Gastrocnemius medialis (tissue), 4 donors: ENCODE data around the gene NUDC. TPM values are rescaled to one million over a fixed set of nuclear protein-coding genes. Genes with fewer than 3 reads are reported as not detected.

Source experiments
- ATAC-seq, 2 donors: fragments of 150-250 bp; one replicate each; pipeline ENCODE4 v1.9.1; 2016
- DNase-seq, 2 donors: peaks; one replicate each; pipeline ENCODE4 v3.0.0-alpha.2; 2019
- H3K27ac ChIP-seq, 4 donors: fragments of 200-600 bp; sonication (generic); 1 replicate in 1 of 4; 2 replicates in 3 of 4; pipeline ENCODE4 v1.5.1; 2016 to 2018; ENCODE audit warnings: mild to moderate bottlenecking in 2 of 4, moderate library complexity in 1 of 4
- H3K27me3 ChIP-seq, 3 donors: fragments of 200-600 bp; sonication (generic) in 2 of 3; 1 replicate in 1 of 3; 2 replicates in 2 of 3; pipeline versions ENCODE4 v1.5.1 to v1.6.0; 2016 to 2019; ENCODE audit warnings: mild to moderate bottlenecking in 1 of 3, moderate library complexity in 1 of 3
- H3K36me3 ChIP-seq, 2 donors: fragments of 200-600 bp; sonication (generic) in 1 of 2; one replicate each; pipeline ENCODE4 v1.5.1; 2017 to 2018
- H3K4me1 ChIP-seq, 2 donors: fragments of 200-600 bp; sonication (generic) in 1 of 2; one replicate each; pipeline ENCODE4 v1.5.1; 2016 to 2017; ENCODE audit warnings: mild to moderate bottlenecking in 2 of 2
- H3K4me3 ChIP-seq, 4 donors: fragments of 200-600 bp; sonication (generic) in 3 of 4; 1 replicate in 1 of 4; 2 replicates in 3 of 4; pipeline ENCODE4 v1.5.1; 2016 to 2019; ENCODE audit warnings: mild to moderate bottlenecking in 2 of 4
- H3K9me3 ChIP-seq, 3 donors: fragments of 200-600 bp; sonication (generic) in 2 of 3; 1 replicate in 1 of 3; 2 replicates in 2 of 3; pipeline ENCODE4 v1.5.1; 2016 to 2019
- POLR2A ChIP-seq, 2 donors: fragments of 450-650 bp; IDR thresholded peaks; one replicate each; pipeline ENCODE4 v1.6.1; 2017; ENCODE audit warnings: antibody characterized with exemption in 2 of 2, mild to moderate bottlenecking in 2 of 2, moderate library complexity in 2 of 2
- in situ Hi-C, 4 donors: fragments of 200-750 bp; cut with MboI; loops; one replicate each; pipeline versions ENCODE4 v1.15.0 to v1.8.0; 2017; ENCODE audit warnings: low sequenced_read_pairs in 4 of 4
- intact Hi-C: fragments of 100-400 bp; cut with DNase I; formaldehyde crosslinking; loops from one replicate; pipeline ENCODE4 v1.15.1; 2023; ENCODE audit warnings: low total_unique reads
- total RNA-seq, 4 donors: library from RNA; depleted of rRNA; stranded (reverse); fragments of >200 nt; gene quantifications; one replicate each; pipeline versions ENCODE4 v1.1.0 to v1.2.3, GENCODE V29; 2016
- TF ChIP-seq, protein P1 (sequence below), 5 experiments: fragments of 450-650 bp in 3 of 5; fragments of 200-600 bp in 2 of 5; sonication (generic) in 2 of 5; IDR thresholded peaks in 4 of 5; conservative IDR thresholded peaks in 1 of 5; 1 replicate in 4 of 5; 2 replicates in 1 of 5; pipeline ENCODE4 v1.5.1; 2016 to 2019; ENCODE audit warnings: antibody characterized with exemption in 5 of 5, mild to moderate bottlenecking in 3 of 5, moderate library complexity in 3 of 5

Gene NUDC
- total RNA-seq, 4 donors from 2014 or later, result 39.9 to 83.5 (median 70.6) TPM

DNA sequence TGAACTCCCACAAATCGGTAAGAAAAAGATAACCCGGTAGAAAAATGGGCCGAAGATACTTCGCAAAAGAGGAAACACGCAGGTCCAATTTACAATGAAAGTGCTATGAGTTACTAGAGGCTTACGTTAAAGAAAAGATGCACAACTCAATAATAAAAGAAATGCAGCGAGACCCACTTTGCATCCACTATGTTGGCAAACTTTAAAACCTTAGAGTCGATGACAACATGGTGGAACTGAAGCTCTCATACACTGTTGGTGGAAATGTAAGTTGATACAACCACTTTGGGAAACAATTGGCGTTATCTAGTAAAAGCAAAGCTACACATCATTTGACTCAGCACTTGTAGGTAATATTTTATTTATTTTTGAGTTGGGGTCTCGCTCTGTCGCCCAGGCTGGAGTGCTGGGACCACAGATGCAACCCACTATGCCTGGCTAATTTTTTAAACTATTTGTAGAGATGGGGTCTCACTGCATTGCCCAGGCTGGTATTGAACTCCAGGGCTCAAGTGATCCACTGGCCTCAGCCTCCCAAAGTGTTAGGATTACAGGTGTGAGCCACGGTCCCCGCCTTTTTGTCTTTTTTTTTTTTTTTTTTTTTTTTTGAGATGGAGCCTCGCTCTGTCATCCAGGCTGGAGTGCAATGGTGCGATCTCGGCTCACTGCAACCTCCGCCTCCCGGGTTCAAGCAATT, 20.6 kb upstream of the NUDC start:
- intact Hi-C loops (no loop called here), in situ Hi-C loops (no loop called here)
- ATAC-seq (no peak), DNase-seq (no peak)
- Histone ChIP-seq H3K27me3 (no peaks in the 10 kb centered on the region), H3K4me1 (peaks cover 20% of the 10 kb centered on the region in 2 donors), H3K27ac (peak overlapping the region; percentile 85 to 90 (median 88)), H3K9me3 (no peaks in the 10 kb centered on the region), H3K4me3 (peak overlapping the region; percentile 80 to 98 (median 87)), H3K36me3 (peaks cover 0 to 18% of the 10 kb centered on the region in 2 donors)
- no peak for TF ChIP-seq POLR2A (IDR thresholded peaks at IDR 0.05)
- TF ChIP-seq, protein P1, sequence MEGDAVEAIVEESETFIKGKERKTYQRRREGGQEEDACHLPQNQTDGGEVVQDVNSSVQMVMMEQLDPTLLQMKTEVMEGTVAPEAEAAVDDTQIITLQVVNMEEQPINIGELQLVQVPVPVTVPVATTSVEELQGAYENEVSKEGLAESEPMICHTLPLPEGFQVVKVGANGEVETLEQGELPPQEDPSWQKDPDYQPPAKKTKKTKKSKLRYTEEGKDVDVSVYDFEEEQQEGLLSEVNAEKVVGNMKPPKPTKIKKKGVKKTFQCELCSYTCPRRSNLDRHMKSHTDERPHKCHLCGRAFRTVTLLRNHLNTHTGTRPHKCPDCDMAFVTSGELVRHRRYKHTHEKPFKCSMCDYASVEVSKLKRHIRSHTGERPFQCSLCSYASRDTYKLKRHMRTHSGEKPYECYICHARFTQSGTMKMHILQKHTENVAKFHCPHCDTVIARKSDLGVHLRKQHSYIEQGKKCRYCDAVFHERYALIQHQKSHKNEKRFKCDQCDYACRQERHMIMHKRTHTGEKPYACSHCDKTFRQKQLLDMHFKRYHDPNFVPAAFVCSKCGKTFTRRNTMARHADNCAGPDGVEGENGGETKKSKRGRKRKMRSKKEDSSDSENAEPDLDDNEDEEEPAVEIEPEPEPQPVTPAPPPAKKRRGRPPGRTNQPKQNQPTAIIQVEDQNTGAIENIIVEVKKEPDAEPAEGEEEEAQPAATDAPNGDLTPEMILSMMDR (IDR thresholded peaks at IDR 0.05 in 4 of 5, conservative IDR thresholded peaks at IDR 0.05 in 1 of 5), result no peak

DNA sequence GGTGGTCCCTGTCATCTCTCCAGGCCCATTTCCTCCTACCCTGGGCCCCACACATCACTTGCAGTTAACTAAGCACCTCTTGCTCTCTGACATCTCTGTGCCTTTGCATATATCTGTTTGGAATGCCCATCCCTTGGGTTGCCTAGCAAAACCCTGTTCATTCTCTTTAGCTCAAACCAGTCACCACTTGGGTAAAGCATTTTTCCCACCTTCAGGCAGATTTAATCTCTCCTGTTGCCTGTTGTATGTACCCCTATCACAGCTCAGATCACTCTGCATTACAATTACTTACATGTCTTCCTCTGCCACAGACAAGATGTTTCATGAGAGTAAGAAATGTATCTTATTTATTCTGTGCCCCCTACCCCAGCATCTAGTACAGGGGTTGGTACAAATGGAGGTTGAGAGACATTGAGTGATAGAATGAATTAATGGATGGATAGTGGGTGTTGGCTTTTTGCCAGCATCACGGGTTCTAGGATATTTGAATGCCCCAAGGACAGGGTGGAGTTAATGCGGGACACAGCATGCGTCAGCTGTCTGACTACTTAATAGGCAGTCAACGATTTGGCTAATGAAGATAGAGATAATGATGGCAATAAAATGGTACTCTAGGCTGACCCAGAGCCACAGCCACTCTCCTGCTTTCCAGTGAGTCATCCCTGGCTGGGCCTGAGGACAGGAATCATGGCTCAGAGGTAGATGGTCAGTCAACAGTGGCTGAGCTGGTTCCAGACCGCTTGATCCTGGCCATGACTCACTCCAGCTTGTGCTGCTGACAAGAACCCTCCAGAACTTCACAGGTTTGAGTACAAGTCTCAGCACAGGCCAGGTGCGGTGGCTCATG, 14.2 kb upstream of the NUDC start:
- Histone ChIP-seq H3K27me3 (no peaks in the 10 kb centered on the region), H3K4me3 (no peak overlapping the region), H3K27ac (peak overlapping the region in 1 of 4 donors; percentile 45), H3K36me3 (no peaks in the 10 kb centered on the region), H3K9me3 (no peaks in the 10 kb centered on the region), H3K4me1 (no peaks in the 10 kb centered on the region)
- intact Hi-C loops, result no loop called here
- DNase-seq, result peak in 1 of 2 donors; percentile 36
- in situ Hi-C loops, result no loop called here
- TF ChIP-seq POLR2A (IDR thresholded peaks at IDR 0.05), result no peak
- TF ChIP-seq, protein P1 (IDR thresholded peaks at IDR 0.05 in 4 of 5, conservative IDR thresholded peaks at IDR 0.05 in 1 of 5), result no peak
- peak; percentile 62 to 71 for ATAC-seq

DNA sequence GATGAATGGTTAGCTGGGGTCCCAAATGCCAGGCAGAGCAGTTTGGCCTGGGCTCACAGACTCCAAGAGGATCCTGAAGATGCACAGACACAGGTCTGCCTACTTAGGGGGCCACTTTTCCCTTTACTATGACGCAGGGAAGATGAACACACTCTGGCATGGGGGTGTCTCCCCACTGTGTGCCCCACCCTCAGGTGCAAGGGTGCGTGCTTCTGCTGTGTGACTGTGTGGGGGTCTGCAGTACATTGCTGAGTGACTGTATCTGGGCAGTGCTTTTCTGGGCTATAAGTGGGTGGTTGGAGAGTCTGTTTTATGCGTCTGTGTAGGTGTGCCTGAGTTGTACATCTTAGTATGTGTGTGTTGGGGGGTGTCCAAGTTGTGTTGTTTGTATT, 11.6 kb upstream of the NUDC start:
- intact Hi-C loops, result no loop called here
- Histone ChIP-seq H3K4me1 (peaks cover 8 to 9% of the 10 kb centered on the region in 2 donors), H3K27me3 (no peaks in the 10 kb centered on the region), H3K27ac (no peak overlapping the region), H3K36me3 (no peaks in the 10 kb centered on the region), H3K4me3 (no peak overlapping the region), H3K9me3 (no peaks in the 10 kb centered on the region)
- DNase-seq (no peak), ATAC-seq (no peak)
- TF ChIP-seq, protein P1 (IDR thresholded peaks at IDR 0.05 in 4 of 5, conservative IDR thresholded peaks at IDR 0.05 in 1 of 5), result no peak
- no peak for TF ChIP-seq POLR2A (IDR thresholded peaks at IDR 0.05)
- in situ Hi-C loops, result no loop called here

DNA sequence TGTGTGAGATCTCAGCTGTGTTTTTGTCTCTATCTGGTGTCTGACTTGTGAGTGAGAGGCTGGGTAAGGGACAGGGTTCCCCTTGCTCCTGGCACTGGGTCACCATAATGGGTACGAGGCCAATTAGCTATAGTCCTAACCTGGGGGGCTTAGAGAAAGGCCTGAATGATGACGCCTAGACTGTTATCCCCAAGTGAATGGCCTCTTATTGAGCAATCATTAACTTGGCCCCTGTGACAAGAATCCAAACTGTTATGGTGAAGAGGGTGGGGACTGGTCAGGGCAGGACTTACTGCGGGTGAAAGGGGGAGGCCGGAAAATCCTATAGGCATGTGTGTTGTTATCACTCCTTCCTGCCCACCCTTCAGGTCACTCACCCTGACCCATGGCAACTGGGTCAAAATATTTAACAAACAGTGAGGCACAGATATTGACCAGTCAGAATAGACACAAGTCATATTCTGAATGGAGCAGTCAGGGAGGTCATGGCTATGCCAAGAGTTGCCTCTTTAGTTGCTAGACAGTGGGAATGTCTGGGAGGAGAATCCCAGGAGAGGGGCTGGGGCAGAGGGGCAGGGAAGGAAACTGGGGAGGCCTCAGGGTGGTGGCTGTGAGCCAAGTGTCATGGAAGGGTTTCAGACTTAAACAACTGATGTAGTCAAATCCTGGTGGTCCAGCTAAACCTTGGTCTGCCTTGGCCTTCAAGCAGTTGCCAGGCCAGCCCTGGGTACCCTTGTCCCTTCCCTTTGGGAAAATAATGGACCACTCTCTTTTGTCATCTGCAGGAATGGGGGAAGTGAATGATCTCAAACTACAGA, 11.0 kb upstream of the NUDC start:
- no peak for ATAC-seq
- Histone ChIP-seq H3K4me1 (peaks cover 8 to 9% of the 10 kb centered on the region in 2 donors), H3K4me3 (no peak overlapping the region), H3K27ac (no peak overlapping the region), H3K27me3 (no peaks in the 10 kb centered on the region), H3K36me3 (no peaks in the 10 kb centered on the region), H3K9me3 (no peaks in the 10 kb centered on the region)
- in situ Hi-C loops (no loop called here), intact Hi-C loops (no loop called here)
- no peak for TF ChIP-seq POLR2A (IDR thresholded peaks at IDR 0.05)
- TF ChIP-seq, protein P1 (IDR thresholded peaks at IDR 0.05 in 4 of 5, conservative IDR thresholded peaks at IDR 0.05 in 1 of 5), result no peak
- no peak for DNase-seq
